ENCODE measurements around the gene UBA3.

GRCh38 chr3:69126999-69127398 is 46.8 kb upstream of the UBA3 start:
- TF ChIP-seq GATA2 (IDR thresholded peaks at IDR 0.05; ENCODE audit: low read depth, low read length) (no peak), GATA3 (IDR thresholded peaks at IDR 0.05; ENCODE audit: low read depth, low read length) (no peak)

All from SH-SY5Y (cell line).